ENCODE data around the gene SFT2D3.

DNA sequence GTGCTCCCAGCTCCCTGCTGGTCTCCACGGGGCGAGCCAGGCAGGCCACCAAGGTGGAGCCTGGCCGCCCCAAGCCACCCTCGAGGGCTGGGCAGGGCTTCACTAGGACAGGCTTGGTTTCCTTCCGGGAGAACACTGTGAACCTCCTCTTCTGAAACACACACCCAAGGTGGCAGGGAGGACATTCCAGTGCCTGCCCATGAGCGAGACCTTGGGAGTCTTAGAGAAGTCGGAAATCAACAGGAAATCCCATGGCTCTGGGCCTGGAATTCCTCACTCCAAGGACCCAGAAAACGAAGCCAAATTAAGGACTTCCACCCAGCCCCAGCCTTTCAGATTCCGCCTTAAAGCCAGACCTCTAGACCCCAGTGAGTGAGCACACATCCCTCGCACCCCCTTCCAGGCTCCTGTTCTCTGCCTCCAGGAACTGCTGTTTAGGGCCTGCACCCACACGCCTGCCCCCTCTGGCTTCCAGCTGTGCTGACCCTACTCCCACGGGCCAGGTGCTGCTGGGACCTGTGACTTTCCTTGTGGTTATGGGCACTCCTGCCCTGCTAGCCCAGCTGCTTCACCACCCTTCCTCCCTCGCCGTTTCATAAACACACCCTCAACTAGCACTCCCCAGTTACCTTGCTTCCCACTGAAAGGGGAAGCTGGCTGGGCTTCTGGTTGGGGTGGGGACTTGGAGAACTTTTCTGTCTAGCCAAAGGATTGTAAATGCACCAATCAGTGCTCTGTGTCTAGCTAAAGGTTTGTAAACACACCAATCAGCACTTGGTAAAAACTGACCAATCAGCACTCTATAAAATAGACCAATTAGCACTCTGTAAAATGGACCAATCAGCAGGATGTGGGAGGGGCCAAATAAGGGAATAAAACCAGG lies 41.6 kb upstream of the SFT2D3 start:
- TF ChIP-seq POLR2A (IDR thresholded peaks at IDR 0.05; ENCODE audit: low read length), result no peak
- no peak for TF ChIP-seq GATA1 (IDR thresholded peaks at IDR 0.05; ENCODE audit: low read depth, low read length)

All from erythroblast (primary cell).